H1 (cell line): Measurements from ENCODE around the gene GCKR. TPM values are rescaled to one million over a fixed set of nuclear protein-coding genes. Genes with fewer than 3 reads are reported as not detected.

Experiments
- CTCF ChIA-PET: fragments of 300-600 bp; sonication (Branson Sonifier 250); formaldehyde crosslinking; loops from one replicate; lab custom pipeline; 2021; ENCODE audit not compliant: partially characterized antibody; lab: Charles Lee
- POLR2A ChIA-PET: fragments of 300-600 bp; sonication (Branson Sonifier 250); formaldehyde crosslinking; loops from one replicate; lab custom pipeline; 2021; ENCODE audit warnings: inconsistent platforms; ENCODE audit not compliant: partially characterized antibody; lab: Charles Lee
- DNase-seq, 2 experiments: peaks; one replicate each; pipeline versions ENCODE4 v3.0.0 to v3.0.0-alpha.2; 2010 to 2022; ENCODE audit warnings: low spot score in 2 of 2, low read depth in 1 of 2, mixed read lengths in 1 of 2
- FAIRE-seq: peaks from 2 replicates; lab custom pipeline; 2011; peaks lifted over from hg19 to GRCh38; lab: Jason Lieb, UNC
- H2AFZ ChIP-seq: 2 replicates; pipeline ENCODE4 v1.8.1; 2012; ENCODE audit warnings: low read length, inconsistent platforms
- H2AK5ac ChIP-seq: 2 replicates; pipeline ENCODE4 v1.6.1; 2013; ENCODE audit warnings: low read depth, low read length
- H2BK120ac ChIP-seq: replicated peaks from 2 replicates; pipeline ENCODE3; 2013; ENCODE audit warnings: low read depth, low read length, inconsistent platforms
- H2BK12ac ChIP-seq: 2 replicates; pipeline ENCODE4 v1.6.1; 2013; ENCODE audit warnings: low read depth, low read length
- H2BK15ac ChIP-seq: 2 replicates; pipeline ENCODE4 v1.6.1; 2013; ENCODE audit warnings: low read length
- H2BK20ac ChIP-seq: 2 replicates; pipeline ENCODE4 v1.6.1; 2013; ENCODE audit warnings: low read length
- H2BK5ac ChIP-seq: 2 replicates; pipeline ENCODE4 v1.6.1; 2013; ENCODE audit warnings: low read depth, low read length
- H3K14ac ChIP-seq: 2 replicates; pipeline ENCODE4 v1.6.1; 2013; ENCODE audit warnings: inconsistent platforms; ENCODE audit not compliant: insufficient read length
- H3K18ac ChIP-seq: 2 replicates; pipeline ENCODE4 v1.6.1; 2013; ENCODE audit warnings: low read length; ENCODE audit errors: extremely low read depth
- H3K23ac ChIP-seq: 2 replicates; pipeline ENCODE4 v1.6.1; 2013; ENCODE audit warnings: inconsistent platforms; ENCODE audit not compliant: insufficient read length
- H3K23me2 ChIP-seq: 2 replicates; pipeline ENCODE4 v1.6.1; 2013; ENCODE audit warnings: low read depth, low read length
- H3K27ac ChIP-seq: 2 replicates; pipeline ENCODE4 v1.6.1; 2011; ENCODE audit warnings: low read depth, low read length, inconsistent platforms
- H3K27me3 ChIP-seq, 4 experiments: replicated peaks in 1 of 4; 1 replicate in 1 of 4; 2 replicates in 3 of 4; pipeline versions ENCODE4 v1.6.1 to v1.8.1; 2011 to 2013; ENCODE audit warnings: low read length in 3 of 4, mild to moderate bottlenecking in 3 of 4, inconsistent platforms in 2 of 4, mixed read lengths in 2 of 4, moderate library complexity in 1 of 4; ENCODE audit not compliant: control insufficient read depth in 3 of 4, insufficient read depth in 3 of 4; ENCODE audit errors: extremely low read depth in 1 of 4
- H3K36me3 ChIP-seq, 4 experiments: 2 replicates each; pipeline versions ENCODE4 v1.6.1 to v1.8.1; 2011 to 2013; ENCODE audit warnings: mild to moderate bottlenecking in 4 of 4, low read length in 3 of 4, moderate library complexity in 2 of 4, control low read depth in 1 of 4, inconsistent platforms in 1 of 4; ENCODE audit not compliant: insufficient read depth in 4 of 4, control insufficient read depth in 2 of 4
- H3K4ac ChIP-seq: replicated peaks from 2 replicates; pipeline ENCODE3; 2013; ENCODE audit warnings: low read length, low read depth, mixed read lengths, inconsistent platforms; ENCODE audit not compliant: insufficient read length
- H3K4me1 ChIP-seq, 4 experiments: replicated peaks in 1 of 4; 1 replicate in 1 of 4; 2 replicates in 3 of 4; pipeline versions ENCODE4 v1.6.1 to v1.8.1; 2011 to 2013; ENCODE audit warnings: low read length in 3 of 4, inconsistent platforms in 2 of 4, mixed read lengths in 1 of 4; ENCODE audit not compliant: insufficient read depth in 4 of 4, control insufficient read depth in 3 of 4
- H3K4me2 ChIP-seq, 2 experiments: 2 replicates each; pipeline versions ENCODE4 v1.6.1 to v1.8.1; 2011 to 2013; ENCODE audit warnings: low read depth in 2 of 2, low read length in 2 of 2, control low read depth in 1 of 2, inconsistent platforms in 1 of 2, mild to moderate bottlenecking in 1 of 2; ENCODE audit not compliant: insufficient read depth in 1 of 2
- H3K4me3 ChIP-seq, 4 experiments: fragments of 200-600, 300-600 bp in 1 of 4; sonication (generic), shearing (Covaris generic), sonication (Bioruptor Twin) in 1 of 4; 2 replicates each; pipeline versions ENCODE4 v1.5.1 to v1.8.1; 2011 to 2016; ENCODE audit warnings: low read length in 4 of 4, low read depth in 3 of 4, control low read depth in 2 of 4, inconsistent platforms in 2 of 4, mild to moderate bottlenecking in 2 of 4, mixed read lengths in 1 of 4, moderate library complexity in 1 of 4; ENCODE audit not compliant: insufficient read depth in 2 of 4; ENCODE audit errors: extremely low read depth in 1 of 4
- H3K56ac ChIP-seq: replicated peaks from 2 replicates; pipeline ENCODE3; 2013; ENCODE audit warnings: low read depth, mild to moderate bottlenecking, mixed read lengths, low read length, inconsistent platforms; ENCODE audit not compliant: insufficient read length
- H3K79me1 ChIP-seq: 2 replicates; pipeline ENCODE4 v1.6.1; 2013; ENCODE audit warnings: low read depth, low read length, control low read depth
- H3K79me2 ChIP-seq, 2 experiments: 2 replicates each; pipeline versions ENCODE4 v1.6.1 to v1.8.1; 2012 to 2013; ENCODE audit warnings: low read length in 2 of 2, mild to moderate bottlenecking in 2 of 2, inconsistent platforms in 1 of 2; ENCODE audit not compliant: insufficient read depth in 2 of 2, control insufficient read depth in 1 of 2
- H3K9ac ChIP-seq, 4 experiments: replicated peaks in 1 of 4; 1 replicate in 1 of 4; 2 replicates in 3 of 4; pipeline versions ENCODE4 v1.6.1 to v1.8.1; 2011 to 2013; ENCODE audit warnings: low read depth in 3 of 4, low read length in 3 of 4, control low read depth in 2 of 4, mild to moderate bottlenecking in 2 of 4, moderate library complexity in 2 of 4, inconsistent platforms in 1 of 4; ENCODE audit errors: extremely low read depth in 1 of 4
- H3K9me3 ChIP-seq, 2 experiments: 2 replicates each; pipeline versions ENCODE4 v1.6.1 to v1.8.1; 2012 to 2013; ENCODE audit warnings: mild to moderate bottlenecking in 2 of 2, moderate library complexity in 2 of 2, control low read depth in 1 of 2, inconsistent platforms in 1 of 2, low read depth in 1 of 2, low read length in 1 of 2, mixed read lengths in 1 of 2; ENCODE audit not compliant: insufficient read depth in 2 of 2
- H4K20me1 ChIP-seq, 2 experiments: replicated peaks in 1 of 2; 2 replicates each; pipeline versions ENCODE3 to v1.8.1; 2011 to 2013; ENCODE audit warnings: inconsistent platforms in 2 of 2, low read length in 2 of 2, mild to moderate bottlenecking in 1 of 2; ENCODE audit not compliant: insufficient read depth in 2 of 2, control insufficient read depth in 1 of 2
- H4K5ac ChIP-seq: 2 replicates; pipeline ENCODE4 v1.6.1; 2013; ENCODE audit warnings: low read length, low read depth, mixed read lengths, inconsistent platforms; ENCODE audit not compliant: insufficient read length
- H4K8ac ChIP-seq: 2 replicates; pipeline ENCODE4 v1.8.0; 2013; ENCODE audit warnings: mild to moderate bottlenecking, moderate library complexity, low read length, inconsistent platforms; ENCODE audit not compliant: insufficient read depth; ENCODE audit errors: extremely low read depth
- H4K91ac ChIP-seq: replicated peaks from 2 replicates; pipeline ENCODE3; 2013; ENCODE audit warnings: low read length, mixed read lengths, inconsistent platforms; ENCODE audit not compliant: insufficient read length
- E2F6 ChIP-seq: IDR thresholded peaks from 2 replicates; pipeline ENCODE4 v1.6.1; 2012; ENCODE audit warnings: inconsistent platforms
- HDAC6 ChIP-seq: IDR thresholded peaks from one replicate; pipeline ENCODE4 v1.7.1; 2012; ENCODE audit warnings: low read depth, mild to moderate bottlenecking, inconsistent platforms, low read length, moderate library complexity
- JUN ChIP-seq: IDR thresholded peaks from 2 replicates; pipeline ENCODE4 v1.6.1; 2011; ENCODE audit warnings: low read depth, mild to moderate bottlenecking, improper control_type of control experiment, low read length
- JUND ChIP-seq: IDR thresholded peaks from 2 replicates; pipeline ENCODE4 v1.6.1; 2011; ENCODE audit warnings: mild to moderate bottlenecking, improper control_type of control experiment, low read length
- KDM5A ChIP-seq: fragments of 200-600 bp; IDR thresholded peaks from 2 replicates; pipeline ENCODE4 v1.7.1; 2012; ENCODE audit warnings: mild to moderate bottlenecking, low read length, inconsistent platforms, mixed read lengths
- NANOG ChIP-seq: IDR thresholded peaks from 2 replicates; pipeline ENCODE4 v1.6.1; 2011; ENCODE audit warnings: low read length, low read depth, mild to moderate bottlenecking, inconsistent platforms; ENCODE audit not compliant: insufficient read depth, poor library complexity, severe bottlenecking
- PHF8 ChIP-seq: fragments of 200-600 bp; sonication (generic); conservative IDR thresholded peaks from 2 replicates; pipeline ENCODE4 v1.7.1; 2012; ENCODE audit warnings: low read depth, mild to moderate bottlenecking, inconsistent platforms, low read length, moderate library complexity
- SUZ12 ChIP-seq: fragments of 200-600 bp; sonication (generic); IDR thresholded peaks from 2 replicates; pipeline ENCODE4 v1.6.1; 2012; ENCODE audit warnings: mild to moderate bottlenecking, inconsistent platforms, low read length, moderate library complexity, mixed read lengths
- TEAD4 ChIP-seq: IDR thresholded peaks from 2 replicates; pipeline ENCODE4 v1.6.1; 2012; ENCODE audit warnings: low read depth, low read length, inconsistent platforms, mixed read lengths
- WGBS, 2 experiments: shearing (Covaris generic) in 1 of 2; methylation state at CpG; one replicate each; pipeline versions ENCODE4 v1.1.6 to v1.1.7; 2013 to 2015; ENCODE audit warnings: low lambda C conversion rate in 2 of 2, mixed read lengths in 2 of 2, inconsistent platforms in 1 of 2, low coverage in 1 of 2, missing lambda C conversion rate in 1 of 2; ENCODE audit not compliant: insufficient replicate concordance in 2 of 2, insufficient coverage in 1 of 2, insufficient read length in 1 of 2; ENCODE audit errors: extremely low coverage in 1 of 2, missing lambda C conversion rate in 1 of 2; 5-methylcytosine and 5-hydroxymethylcytosine counted together
- polyA plus RNA-seq, 7 experiments: library from polyadenylated mRNA; depleted of rRNA in 3 of 7; stranded (reverse) in 5 of 7; unstranded in 2 of 7; fragments of >200 nt in 5 of 7; fragments of 200-250 nt in 2 of 7; gene quantifications; 1 replicate in 5 of 7; 2 replicates in 1 of 7; 4 replicates in 1 of 7; pipeline versions ENCODE4 v1.2.1 to v1.2.3, GENCODE V29; 2011 to 2013; ENCODE audit warnings: missing spikeins in 2 of 7, mixed read lengths in 2 of 7
- total RNA-seq: library from RNA; stranded (reverse); fragmentation: NEBNext Ultra II Directional; extraction: Animal tissue kit (Norgen Biotek cat#: 25700); gene quantifications from 2 replicates; pipeline ENCODE4 v1.2.1, GENCODE V29; 2021

GCKR gene
- total and polyA plus RNA-seq, 2 of the 8 experiments (the other 6 are each of a cell fraction or from before 2014, with no cell fraction given), result 0.30 to 1.2 TPM

- no peak overlapping the region for H3K56ac ChIP-seq
- H2BK5ac ChIP-seq, result no peak overlapping the region
- no peaks in the 10 kb centered on the region; a peak in 1 of 7 replicates for H3K27me3 ChIP-seq
- no peaks in the 10 kb centered on the region for H3K36me3 ChIP-seq
- no peak overlapping the region for H3K23ac ChIP-seq
- H2AK5ac ChIP-seq, result no peak overlapping the region
- H2BK20ac ChIP-seq, result no peak overlapping the region
- no peak overlapping the region for H4K8ac ChIP-seq
- no peak overlapping the region for H3K9ac ChIP-seq
- 94% methylated on average over 1 of the region's 1 CpG; no CpG with 5 or more reads in 1 of the 2 experiments for WGBS, 2 experiments
- H2BK12ac ChIP-seq, result no peak overlapping the region
- H2BK120ac ChIP-seq, result no peak overlapping the region
- H3K14ac ChIP-seq, result no peak overlapping the region
- no peak overlapping the region for H2BK15ac ChIP-seq
- H3K23me2 ChIP-seq, result no peaks in the 10 kb centered on the region
- no peak overlapping the region for H3K4ac ChIP-seq
- H3K9me3 ChIP-seq, result no peaks in the 10 kb centered on the region; a peak in 1 of 4 replicates
- no peak for FAIRE-seq
- ChIA-PET POLR2A (no interaction called here), CTCF (interaction anchor here (0.6 kb wide), 1 partner anchor 131 kb away, joined by 3 read pairs; no protein-coding TSS in a partner anchor)
- no peak overlapping the region for H4K91ac ChIP-seq
- no peak overlapping the region for H3K4me3 ChIP-seq
- DNase-seq, result no peak
- H3K18ac ChIP-seq, result no peak overlapping the region
- no peaks in the 10 kb centered on the region for H3K79me1 ChIP-seq
- no peaks in the 10 kb centered on the region for H3K4me1 ChIP-seq
- H4K5ac ChIP-seq, result no peak overlapping the region
- H2AFZ ChIP-seq, result no peak overlapping the region
- no peaks in the 10 kb centered on the region for H4K20me1 ChIP-seq
- no peak overlapping the region for H3K27ac ChIP-seq
- no peaks in the 10 kb centered on the region for H3K79me2 ChIP-seq
- H3K4me2 ChIP-seq, result no peak overlapping the region
- TF ChIP-seq NANOG, result no peak
- no peak for TF ChIP-seq SUZ12
- no peak for TF ChIP-seq JUN
- TF ChIP-seq TEAD4, result no peak
- TF ChIP-seq KDM5A, result no peak
- TF ChIP-seq JUND, result no peak
- no peak for TF ChIP-seq PHF8
- no peak for TF ChIP-seq HDAC6
- TF ChIP-seq E2F6, result no peak
Measured at GRCh38 chr2:27551514-27551913, 54.9 kb downstream of the GCKR start.
